NCI-H446 treated with DMSO at 0.1 percent for 48 hours (cell line): Measurements from ENCODE around the gene ZFHX3.

Experiments used
- DNase-seq: peaks from one replicate; lab custom pipeline; 2025; lab: John Stamatoyannopoulos, UW

Gene ZFHX3

GRCh38 chr16:72793017-72793416 lies 254.9 kb downstream of the ZFHX3 start:
- no peak for DNase-seq

- DNase-seq, result no peak
These were observed 256.1 kb downstream of the ZFHX3 start for GRCh38 chr16:72791786-72792185.

- DNase-seq, result no peak
These were observed 258.0 kb downstream of the ZFHX3 start for GRCh38 chr16:72789921-72790320.

GRCh38 chr16:72789465-72789864 lies 258.5 kb downstream of the ZFHX3 start:
- no peak for DNase-seq

- DNase-seq, result no peak
These were observed 259.6 kb downstream of the ZFHX3 start for GRCh38 chr16:72788269-72788809.

GRCh38 chr16:72787514-72788268 lies 260.2 kb downstream of the ZFHX3 start:
- no peak for DNase-seq

GRCh38 chr16:72787130-72787513 lies 260.8 kb downstream of the ZFHX3 start:
- DNase-seq, result no peak

GRCh38 chr16:72786606-72787005 lies 261.3 kb downstream of the ZFHX3 start:
- DNase-seq, result no peak

GRCh38 chr16:72785886-72786285 lies 262.0 kb downstream of the ZFHX3 start:
- DNase-seq, result no peak

GRCh38 chr16:72785171-72785570 lies 262.8 kb downstream of the ZFHX3 start:
- no peak for DNase-seq

- no peak for DNase-seq
These were observed 264.1 kb downstream of the ZFHX3 start for GRCh38 chr16:72783716-72784318.

GRCh38 chr16:72769876-72770275 lies 278.1 kb downstream of the ZFHX3 start:
- no peak for DNase-seq

- DNase-seq, result no peak
These were observed 279.3 kb downstream of the ZFHX3 start for GRCh38 chr16:72768591-72768990.

- no peak for DNase-seq
These were observed 281.4 kb downstream of the ZFHX3 start for GRCh38 chr16:72766506-72766905.

- DNase-seq, result peak; percentile 3
These were observed 283.8 kb downstream of the ZFHX3 start for GRCh38 chr16:72764015-72764654.

- no peak for DNase-seq
These were observed 287.3 kb downstream of the ZFHX3 start for GRCh38 chr16:72760581-72760980.

GRCh38 chr16:72753881-72754280 lies 294.0 kb downstream of the ZFHX3 start:
- DNase-seq, result no peak

- DNase-seq, result no peak
These were observed 295.8 kb downstream of the ZFHX3 start for GRCh38 chr16:72752004-72752695.

GRCh38 chr16:72751076-72751475 lies 296.9 kb downstream of the ZFHX3 start:
- DNase-seq, result no peak

- no peak for DNase-seq
These were observed 298.8 kb downstream of the ZFHX3 start for GRCh38 chr16:72749091-72749490.

- no peak for DNase-seq
These were observed 303.7 kb downstream of the ZFHX3 start for GRCh38 chr16:72744076-72744793.
